HG03378 (cell line): ENCODE results near the gene AGPAT3.
"Not testable (repeated sequence)": the region's sequence is repeated elsewhere in the genome, so short reads cannot be mapped to it uniquely, and the experiment has no call there.

Source experiments
- ATAC-seq: cut with Tn5 transposase; IDR thresholded peaks from one replicate; pipeline ENCODE4 v1.9.1; 2021; ENCODE audit warnings: mild to moderate bottlenecking, moderate library complexity; ENCODE audit not compliant: unreplicated experiment

Gene AGPAT3

DNA sequence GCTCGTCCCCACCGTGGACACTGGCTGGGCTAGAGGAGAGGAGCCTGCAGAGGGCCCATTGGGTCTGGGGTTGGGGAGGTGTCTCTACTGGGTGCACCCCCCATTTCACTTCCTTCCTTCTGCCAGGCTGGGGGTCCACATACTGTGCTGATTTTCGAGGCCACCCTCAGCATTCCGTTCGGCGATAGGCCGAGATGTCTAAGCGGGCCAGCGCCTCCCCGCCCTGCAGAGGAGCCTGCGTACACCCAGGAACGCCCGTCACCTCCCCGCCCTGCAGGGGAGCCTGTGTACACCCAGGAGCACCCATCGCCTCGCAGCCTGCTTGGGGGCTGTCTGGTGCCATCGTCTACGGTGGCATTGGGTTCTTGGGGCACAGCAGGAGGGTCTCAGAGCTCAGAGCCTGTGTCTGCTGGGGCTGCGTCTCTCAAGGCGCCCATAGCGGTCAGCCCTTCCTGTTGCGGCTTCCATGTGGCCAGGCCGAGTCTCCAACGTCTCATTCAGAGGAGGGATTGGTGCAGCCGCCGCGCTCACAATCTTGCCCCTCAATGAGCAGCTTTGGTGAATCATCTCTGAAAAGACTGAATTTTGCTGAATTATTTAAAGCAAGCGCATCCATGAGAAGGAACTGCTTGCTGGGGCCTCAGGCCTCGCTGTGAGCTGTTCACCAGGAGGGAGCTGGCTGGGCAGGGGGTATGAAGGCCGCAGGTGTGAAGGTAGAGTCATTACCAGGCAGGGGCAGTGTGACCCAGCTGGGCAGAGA lies 30.7 kb upstream of the AGPAT3 start:
- no peak for ATAC-seq

DNA sequence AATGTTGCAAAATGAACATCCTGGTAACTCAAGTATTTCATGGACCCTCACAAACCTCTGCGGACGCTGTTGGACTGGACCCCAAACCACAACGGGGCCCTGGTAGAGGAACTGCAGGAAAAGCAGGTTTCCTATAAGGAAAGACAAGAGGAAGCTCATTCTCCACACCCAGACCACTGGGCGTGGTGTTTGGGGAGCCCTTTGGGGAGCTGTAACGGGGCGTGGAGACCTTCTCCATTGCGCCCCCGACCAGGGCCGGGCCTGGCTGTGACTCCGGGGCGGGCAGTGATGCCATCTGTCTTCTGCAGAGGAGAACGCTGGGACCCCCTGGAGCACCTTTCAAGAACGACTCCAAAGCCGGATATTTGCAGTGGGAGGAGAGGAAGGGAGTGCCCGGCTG lies 30.0 kb upstream of the AGPAT3 start:
- ATAC-seq = no peak

DNA sequence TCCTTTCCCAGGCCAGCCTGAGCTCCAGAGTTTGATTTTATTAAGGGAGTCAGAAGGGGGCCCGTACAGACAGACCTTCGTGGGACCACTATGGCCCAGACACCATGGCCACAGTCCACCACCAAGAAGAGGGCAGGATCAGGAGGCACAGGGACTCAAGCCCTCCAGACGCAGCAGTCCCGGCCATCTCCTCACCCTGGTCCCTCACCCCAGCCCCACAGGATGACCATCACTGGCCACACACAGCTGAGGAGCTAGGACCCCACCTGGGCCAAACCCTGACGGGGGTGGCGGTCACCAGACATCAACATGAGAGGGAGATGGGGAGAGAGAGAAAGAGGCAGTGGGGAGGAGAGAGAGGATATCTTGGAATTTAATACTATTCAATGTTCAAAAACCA lies 29.2 kb upstream of the AGPAT3 start:
- no peak for ATAC-seq

DNA sequence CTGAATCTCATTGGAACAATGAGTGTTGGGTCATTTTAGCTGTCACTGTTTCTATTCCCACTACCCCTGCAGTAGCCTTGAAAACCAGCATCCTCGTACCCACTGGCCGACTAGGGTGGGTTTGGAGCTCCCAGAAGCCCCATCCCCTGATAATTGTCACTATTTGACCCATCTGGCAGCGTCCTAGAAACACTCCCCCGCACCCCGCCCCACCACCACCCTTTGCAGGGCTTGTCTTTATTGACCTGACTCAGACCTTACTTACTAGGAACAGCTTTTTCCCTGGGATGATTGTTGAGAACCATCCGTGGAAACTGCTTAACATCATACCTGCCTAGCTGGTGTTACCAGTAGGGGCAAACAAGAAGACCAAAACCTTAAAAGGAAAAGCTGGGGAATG lies 28.4 kb upstream of the AGPAT3 start:
- no peak for ATAC-seq

DNA sequence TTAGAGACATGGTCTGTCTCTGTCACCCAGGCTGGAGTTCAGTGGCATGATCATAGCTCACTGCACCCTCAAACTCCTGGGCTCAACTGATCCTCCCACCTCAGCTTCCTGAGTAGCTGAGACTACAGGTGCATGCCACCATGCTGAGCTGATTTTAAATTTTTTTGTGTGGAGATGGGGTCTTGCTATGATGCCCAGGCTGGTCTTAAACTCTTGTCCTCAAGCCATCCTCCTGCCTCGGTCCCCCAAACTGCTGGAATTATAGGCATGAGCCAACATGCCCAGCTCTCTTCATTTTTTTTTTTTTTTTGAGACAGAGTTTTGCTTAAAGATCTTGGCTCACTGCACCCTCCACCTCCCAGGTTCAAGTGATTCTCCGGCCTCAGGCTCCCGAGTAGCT lies 24.8 kb upstream of the AGPAT3 start:
- no peak for ATAC-seq

DNA sequence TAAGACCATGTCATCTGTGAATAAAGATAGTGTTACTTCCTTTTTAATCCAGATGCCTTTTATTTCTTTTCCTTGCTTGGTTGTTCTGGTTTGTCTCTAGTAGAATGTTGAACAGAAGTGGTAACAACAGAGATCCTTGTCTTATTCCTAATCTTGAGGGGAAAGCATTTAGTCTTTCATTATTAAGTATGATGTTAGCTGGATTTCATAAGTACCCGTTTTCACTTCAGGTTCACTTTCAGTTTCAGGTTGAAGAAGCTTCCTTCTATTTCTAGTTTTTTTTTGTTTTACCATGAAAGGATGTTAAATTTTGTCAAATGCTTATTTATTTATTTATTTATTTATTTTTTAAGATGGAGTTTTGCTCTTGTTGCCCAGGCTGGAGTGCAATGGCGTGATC lies 22.3 kb upstream of the AGPAT3 start:
- no peak for ATAC-seq

DNA sequence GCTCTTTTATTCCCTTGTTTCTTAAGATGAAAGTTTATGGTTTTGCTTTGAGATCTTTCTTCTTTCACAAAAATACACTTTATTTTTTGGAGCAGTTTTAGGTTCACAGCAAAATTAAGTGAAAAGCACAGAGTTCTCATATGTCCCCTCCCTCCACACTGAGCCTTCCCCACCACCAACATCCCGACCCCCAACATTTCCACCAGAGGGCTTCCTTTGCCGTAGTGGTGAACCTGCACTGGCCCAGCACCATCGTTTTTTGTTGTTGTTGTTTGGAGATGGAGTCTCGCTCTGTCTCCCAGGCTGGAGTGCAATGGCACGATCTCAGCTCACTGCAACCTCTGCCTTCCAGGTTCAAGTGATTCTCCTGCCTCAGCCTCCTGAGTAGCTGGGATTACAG lies 20.1 kb upstream of the AGPAT3 start:
- ATAC-seq = not testable (repeated sequence)

DNA sequence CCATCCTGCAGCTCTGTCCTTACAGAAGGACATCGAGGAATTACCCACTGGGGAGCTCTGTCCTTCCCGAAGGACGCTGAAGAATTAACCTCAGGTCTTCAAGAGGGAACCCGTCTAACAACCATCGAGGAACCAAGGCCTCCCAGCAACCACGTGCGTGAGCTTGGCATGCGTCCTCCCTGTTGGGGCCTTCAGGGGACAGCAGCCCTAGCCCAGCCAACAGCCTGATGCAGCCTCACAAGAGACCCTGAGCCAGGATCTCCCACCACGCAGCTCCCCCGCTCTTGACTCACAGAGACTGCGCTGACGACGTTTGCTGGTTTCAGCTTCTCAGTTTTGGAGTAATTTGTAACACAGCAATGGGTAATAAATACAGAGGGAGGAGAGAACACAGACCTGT lies 19.6 kb upstream of the AGPAT3 start:
- no peak for ATAC-seq

DNA sequence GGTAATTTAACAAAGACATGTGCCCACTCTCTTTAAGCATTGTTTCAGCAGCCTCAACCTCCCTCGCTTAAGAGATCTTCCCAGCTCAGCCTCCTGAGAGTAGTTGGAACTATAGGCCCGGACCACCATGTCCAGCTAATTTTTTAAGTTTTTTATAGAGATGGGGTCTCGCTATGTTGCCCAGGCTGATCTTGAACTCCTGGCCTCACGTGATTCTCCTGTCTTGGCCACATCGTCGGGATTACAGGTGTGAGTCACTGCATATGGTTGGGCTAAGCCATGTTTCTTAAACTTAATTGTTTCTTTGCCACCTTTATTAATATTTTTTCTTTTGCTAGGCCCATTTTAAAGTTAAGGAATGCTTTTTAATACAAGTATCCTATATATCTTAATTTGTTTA lies 18.6 kb upstream of the AGPAT3 start:
- no peak for ATAC-seq

DNA sequence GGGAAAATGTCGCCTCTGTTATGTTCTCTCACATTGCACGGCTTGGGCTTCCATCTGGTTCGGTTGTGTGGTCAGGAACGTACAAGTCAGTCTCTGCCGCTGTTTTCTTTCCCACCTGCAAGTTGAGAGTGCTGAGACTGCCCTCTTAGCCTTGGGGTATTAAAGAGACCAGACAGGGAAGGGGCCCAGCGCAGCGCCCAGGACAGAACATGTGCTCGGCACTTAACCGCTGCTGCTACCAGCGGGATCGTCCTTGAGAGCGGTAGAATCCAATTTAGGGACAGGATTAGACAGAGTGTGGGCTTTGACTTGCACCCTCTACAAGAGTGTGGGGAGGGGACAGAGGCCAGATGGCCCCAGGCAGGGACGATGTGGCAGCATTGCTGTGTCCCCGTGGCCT lies 17.7 kb upstream of the AGPAT3 start:
- ATAC-seq = no peak

DNA sequence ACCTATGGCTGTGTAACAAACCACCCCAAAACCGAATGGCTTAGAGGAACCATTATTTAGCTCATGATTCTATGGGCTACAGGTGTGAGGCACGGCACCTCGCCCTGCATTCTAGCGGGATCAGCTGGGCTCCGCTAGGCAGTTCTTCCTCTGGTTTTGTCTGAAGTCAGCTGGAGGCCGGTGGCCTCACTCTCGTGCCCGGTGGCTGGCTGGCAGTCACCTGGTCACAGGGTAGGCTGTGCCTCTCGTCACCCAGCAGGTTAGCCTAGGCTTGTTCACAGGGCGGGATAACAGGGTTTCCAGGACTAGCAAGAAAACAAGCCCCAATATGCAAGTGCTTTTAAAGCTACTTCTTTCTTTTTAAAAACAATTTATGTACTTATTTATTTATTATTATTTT lies 16.3 kb upstream of the AGPAT3 start:
- no peak for ATAC-seq

DNA sequence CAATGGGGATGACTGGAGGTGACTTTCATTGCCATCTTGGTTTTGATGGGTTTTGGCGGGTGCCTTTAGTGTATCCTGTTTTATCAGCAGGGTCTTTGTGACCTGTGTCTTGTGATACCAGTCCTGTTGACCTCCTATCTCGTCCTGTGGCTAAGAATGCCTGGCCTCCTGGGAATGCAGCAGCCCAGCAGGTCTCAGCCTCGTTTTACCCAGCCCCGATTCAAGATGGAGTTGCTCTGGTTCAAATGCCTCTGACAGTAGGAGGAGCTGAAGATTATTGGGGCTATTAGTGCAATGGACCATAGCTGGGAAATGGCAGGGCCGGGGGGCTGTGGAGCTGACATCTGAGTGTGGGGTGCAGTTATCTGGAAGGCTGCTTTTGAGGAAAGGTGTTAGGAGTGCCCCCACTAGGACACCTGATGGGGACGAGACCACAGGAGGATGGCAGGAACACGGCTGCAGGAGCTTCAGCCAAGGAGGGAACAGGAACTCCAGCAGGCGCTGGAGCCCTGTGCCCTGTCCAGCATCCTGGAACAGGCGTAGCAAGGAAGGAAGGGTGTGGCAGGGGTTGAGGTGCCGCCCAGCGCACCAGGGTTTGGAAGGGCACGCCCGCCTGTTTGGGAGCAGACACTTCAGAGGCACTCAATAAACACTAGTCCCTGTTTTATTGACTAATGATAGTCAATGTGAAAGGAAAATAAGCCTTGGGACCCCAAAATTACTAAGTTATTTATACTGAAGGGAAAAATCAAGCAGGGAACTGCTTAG lies 15.3 kb upstream of the AGPAT3 start:
- ATAC-seq = no peak

DNA sequence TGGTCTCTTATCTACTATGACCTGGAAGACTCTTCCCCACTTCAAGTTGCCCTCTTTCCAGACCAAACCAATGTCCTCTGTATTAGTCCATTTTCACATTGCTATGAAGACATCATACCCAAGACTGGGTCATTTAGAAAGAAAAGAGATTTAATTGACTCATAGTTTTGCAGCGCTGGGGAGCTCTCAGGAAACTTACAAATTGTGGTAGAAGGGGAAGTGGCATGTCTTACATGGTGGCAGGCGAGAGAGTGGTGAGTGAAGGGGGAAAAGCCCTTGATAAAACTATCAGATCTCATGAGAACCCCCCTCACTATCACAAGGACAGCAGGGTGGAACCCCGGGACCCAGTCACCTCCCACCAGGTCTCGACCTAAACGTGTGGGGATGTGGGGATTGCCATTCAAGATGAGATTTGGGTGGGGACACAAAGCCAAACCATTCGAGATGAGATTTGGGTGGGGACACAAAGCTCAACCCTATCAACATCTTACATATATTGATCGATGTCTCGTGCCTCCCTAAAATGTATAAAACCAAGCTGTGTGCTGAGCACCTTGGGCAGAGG lies 14.2 kb upstream of the AGPAT3 start:
- no peak for ATAC-seq

DNA sequence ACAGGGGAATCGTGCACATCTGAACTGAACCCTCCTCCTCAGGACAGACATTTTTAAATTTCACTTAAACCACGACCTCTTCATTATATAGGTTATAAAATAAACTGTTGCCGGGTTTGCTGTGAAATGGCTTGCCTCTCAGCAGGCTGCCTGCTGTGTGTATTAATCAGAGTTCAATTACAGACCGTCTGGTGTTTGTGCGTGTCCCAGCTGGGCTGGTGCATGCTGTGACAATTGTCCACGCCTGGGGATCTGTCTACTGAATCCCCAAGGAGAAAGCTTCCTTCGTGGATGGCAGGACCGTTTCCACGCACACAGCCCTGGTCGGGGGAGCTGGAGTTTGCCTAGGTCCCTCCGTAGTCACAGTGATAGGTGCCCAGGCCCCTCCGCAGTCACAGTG lies 13.4 kb upstream of the AGPAT3 start:
- ATAC-seq = no peak

DNA sequence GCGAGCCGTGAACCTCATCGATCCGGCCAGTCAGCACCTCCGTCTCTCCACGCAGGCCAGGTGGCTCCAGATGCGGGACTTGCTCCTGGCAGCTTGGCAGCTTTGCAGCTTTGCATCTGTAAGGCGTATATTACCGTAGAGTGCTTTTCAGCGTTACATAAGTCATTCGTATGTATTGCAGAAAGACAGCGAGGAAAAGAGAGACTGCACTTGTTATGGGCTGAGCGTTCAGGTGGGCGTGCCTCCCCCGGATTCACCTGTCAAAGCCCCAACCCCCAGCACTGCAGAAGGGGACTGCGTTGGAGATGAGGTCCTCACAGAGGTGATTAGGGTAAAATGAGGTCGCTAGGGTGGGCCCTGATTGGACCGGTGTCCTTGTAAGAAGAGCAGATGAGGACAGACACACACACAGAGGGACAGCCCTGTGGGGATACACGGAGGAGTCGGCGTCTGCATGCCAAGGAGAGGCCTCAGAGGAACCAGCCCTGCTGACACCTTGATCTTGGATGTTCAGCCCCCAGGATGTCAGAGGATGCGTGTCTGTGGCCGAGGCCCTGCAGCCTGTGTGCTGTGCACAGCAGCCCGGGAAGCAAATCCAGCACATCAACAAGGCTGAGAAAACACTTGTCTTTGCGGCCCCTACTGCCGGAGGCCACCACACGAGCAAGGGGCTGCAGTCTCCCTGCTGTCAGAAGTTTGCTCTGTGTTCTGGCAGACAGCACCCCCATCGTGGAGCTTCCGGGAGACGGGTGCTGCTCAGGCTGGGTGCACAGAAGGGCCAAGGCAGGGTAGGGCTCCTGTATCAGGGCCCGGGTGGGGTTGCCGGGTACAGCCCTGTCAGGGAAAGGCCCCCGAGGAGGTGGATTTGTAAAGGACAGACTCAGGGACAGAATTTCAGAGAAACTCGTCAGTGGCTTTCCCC lies 10.9 kb upstream of the AGPAT3 start:
- ATAC-seq = no peak

DNA sequence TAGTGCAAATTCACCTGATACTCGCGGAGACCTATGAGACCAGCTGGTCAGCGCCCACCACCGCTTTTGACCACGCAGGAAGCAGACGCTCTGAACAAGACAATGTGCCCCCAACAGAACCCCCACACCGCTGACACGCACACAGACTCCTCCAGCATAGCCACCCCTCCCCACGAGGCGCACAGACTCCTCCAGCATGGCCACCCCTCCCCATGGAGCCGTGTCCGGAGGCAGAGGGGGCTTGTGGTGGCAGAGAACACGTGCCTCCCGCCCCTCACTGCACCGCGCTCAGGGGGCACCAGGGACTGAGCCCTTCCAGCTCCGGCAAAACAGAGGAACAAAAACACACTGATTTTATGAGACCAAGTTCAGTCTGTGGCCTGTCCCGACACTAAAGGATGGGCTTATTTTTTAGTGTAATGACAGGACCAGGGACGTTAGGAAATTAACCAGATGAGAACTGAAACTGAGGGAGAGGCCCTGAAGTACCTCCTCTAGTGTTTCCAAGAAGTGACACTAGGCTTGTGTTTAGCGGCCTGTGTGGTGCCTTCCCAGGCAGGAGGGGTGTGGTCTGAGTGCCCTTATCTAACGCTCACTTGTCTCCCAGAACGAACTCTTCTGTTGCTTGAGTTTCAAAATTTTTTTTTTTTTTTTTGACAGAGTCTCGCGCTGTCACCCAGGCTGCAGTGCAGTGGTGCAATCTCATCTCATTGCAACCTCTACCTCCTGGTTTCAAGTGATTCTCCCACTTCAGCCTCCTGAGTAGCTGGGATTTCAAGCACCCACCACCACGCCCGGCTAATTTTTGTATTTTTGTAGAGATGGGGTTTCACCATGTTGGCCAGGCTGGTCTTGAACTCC lies 10.0 kb upstream of the AGPAT3 start:
- ATAC-seq = peak; percentile 63

DNA sequence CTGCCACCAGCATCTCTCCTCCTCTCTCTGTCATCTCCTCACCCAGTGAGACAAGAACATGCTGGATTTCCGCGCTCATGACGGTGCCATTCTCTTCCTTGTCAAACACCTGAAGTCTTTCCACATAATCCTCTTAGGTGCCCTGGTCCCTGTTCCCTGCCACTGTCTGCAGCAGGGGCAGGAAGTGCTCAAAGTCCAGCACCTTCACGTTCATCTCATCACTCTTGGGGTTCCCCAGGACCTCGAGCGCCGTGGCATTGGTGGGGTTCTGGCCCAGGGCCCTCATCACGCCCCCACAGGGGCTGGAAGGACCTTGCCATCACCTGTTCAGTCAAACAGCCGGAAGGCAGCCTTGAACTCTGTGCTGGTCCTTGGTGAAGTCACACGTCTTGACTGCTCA lies 9.1 kb upstream of the AGPAT3 start:
- no peak for ATAC-seq

DNA sequence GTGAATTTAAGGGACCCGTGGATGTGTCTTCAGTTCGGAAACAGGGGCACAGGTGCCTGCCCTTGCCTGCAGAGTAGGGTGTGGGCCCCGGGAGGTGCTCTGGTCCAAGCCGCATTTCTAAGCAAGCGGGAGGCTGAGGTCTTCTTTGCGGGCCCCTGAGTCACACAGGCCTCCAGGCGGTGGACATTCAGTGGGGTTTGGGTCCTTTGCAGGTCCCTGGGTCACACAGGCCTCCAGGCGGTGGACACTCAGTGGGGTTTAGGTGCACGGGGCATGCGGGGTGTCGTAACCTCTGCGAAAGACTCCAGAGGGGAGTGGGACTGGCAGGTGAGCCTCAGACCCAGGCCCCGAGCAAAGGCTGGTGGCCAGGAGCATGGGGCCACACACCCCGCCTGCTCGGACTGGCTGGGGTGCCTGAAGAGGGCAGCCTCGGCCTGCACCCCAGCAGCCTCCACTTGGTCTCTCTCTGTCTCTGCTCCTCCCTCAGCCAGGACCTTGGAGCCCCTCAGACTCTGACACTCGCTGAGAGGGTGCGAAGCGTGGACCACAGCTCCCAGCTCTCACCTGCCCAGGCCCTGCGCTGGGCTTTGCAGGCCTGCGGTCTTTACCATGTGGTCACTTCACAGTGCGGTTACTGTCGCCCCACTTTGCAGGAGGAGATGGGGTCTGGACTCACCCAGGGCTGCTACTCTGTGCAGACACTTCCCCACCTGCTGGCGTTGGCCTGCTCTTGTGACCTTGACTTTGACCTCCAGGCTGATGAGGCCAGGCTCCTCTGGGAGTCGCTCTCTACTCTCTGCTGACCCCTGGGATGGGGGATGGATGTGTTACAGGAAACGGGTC lies 6.0 kb upstream of the AGPAT3 start:
- no peak for ATAC-seq

DNA sequence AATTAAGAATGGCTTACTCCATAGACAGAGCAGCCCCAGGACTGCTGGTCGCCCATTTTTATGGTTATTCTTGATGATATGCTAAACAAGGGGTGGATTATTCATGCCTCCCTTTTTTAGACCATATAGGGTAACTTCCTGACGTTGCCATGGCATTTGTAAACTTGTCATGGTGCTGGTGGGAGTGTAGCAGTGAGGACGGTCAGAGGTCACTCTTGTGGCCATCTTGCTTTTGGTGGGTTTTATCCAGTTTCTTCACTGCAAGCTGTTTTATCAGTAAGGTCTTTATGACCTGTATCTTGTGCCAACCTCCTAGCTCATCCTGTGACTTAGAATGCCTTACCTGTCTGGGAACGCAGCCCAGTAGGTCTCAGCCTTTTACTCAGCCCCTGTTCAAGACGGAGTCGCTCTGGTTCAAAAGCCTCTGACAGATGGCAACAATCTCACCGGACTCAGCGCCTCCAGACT lies 5.2 kb upstream of the AGPAT3 start:
- ATAC-seq = no peak
